Neuronal stem cell (in vitro differentiated cells): ENCODE data around the gene SUSD1.

Experiments
- DNase-seq: peaks from one replicate; pipeline ENCODE4 v3.0.0-alpha.2; 2013; ENCODE audit warnings: low spot score
- H2AFZ ChIP-seq: one replicate; pipeline ENCODE4 v1.6.1; 2013; ENCODE audit warnings: mild to moderate bottlenecking, low read length, inconsistent platforms
- H2AK5ac ChIP-seq: 2 replicates; pipeline ENCODE4 v1.6.1; 2013; ENCODE audit warnings: low read depth, mild to moderate bottlenecking, inconsistent platforms, low read length, moderate library complexity, mixed read lengths
- H2BK120ac ChIP-seq: 2 replicates; pipeline ENCODE4 v1.6.1; 2013; ENCODE audit warnings: low read depth, mild to moderate bottlenecking, inconsistent platforms, low read length, moderate library complexity, mixed read lengths
- H2BK12ac ChIP-seq: one replicate; pipeline ENCODE4 v1.6.1; 2013; ENCODE audit warnings: low read length, inconsistent platforms
- H2BK15ac ChIP-seq: 2 replicates; pipeline ENCODE4 v1.6.1; 2013; ENCODE audit warnings: mild to moderate bottlenecking, low read length, inconsistent platforms, mixed read lengths
- H2BK5ac ChIP-seq: one replicate; pipeline ENCODE4 v1.6.1; 2013; ENCODE audit warnings: inconsistent platforms, mild to moderate bottlenecking, low read length, moderate library complexity
- H3K14ac ChIP-seq: one replicate; pipeline ENCODE4 v1.6.1; 2013; ENCODE audit warnings: low read length, inconsistent platforms
- H3K18ac ChIP-seq: 2 replicates; pipeline ENCODE4 v1.6.1; 2013; ENCODE audit warnings: low read length, inconsistent platforms
- H3K23ac ChIP-seq: 2 replicates; pipeline ENCODE4 v1.6.1; 2013; ENCODE audit warnings: low read depth, mild to moderate bottlenecking, mixed read lengths, low read length, inconsistent platforms; ENCODE audit not compliant: poor library complexity
- H3K27ac ChIP-seq: replicated peaks from 3 replicates; pipeline ENCODE4 v1.5.1; 2013; ENCODE audit warnings: low read length, inconsistent platforms
- H3K27me3 ChIP-seq, 3 experiments: 2 replicates each; pipeline ENCODE4 v1.6.1; 2013; ENCODE audit warnings: low read length in 3 of 3, mild to moderate bottlenecking in 2 of 3, inconsistent platforms in 1 of 3, low read depth in 1 of 3, mixed read lengths in 1 of 3, moderate library complexity in 1 of 3; ENCODE audit not compliant: control insufficient read depth in 3 of 3, insufficient read depth in 3 of 3
- H3K36me3 ChIP-seq, 2 donors: replicated peaks in 1 of 2; 2 replicates each; pipeline ENCODE4 v1.6.1; 2013; ENCODE audit warnings: low read length in 2 of 2; ENCODE audit not compliant: control insufficient read depth in 2 of 2, insufficient read depth in 2 of 2
- H3K4ac ChIP-seq: 2 replicates; pipeline ENCODE4 v1.6.1; 2013; ENCODE audit warnings: inconsistent platforms, mild to moderate bottlenecking, low read length, moderate library complexity
- H3K4me1 ChIP-seq, 2 donors: 1 replicate in 1 of 2; 2 replicates in 1 of 2; pipeline ENCODE4 v1.6.1; 2013; ENCODE audit warnings: low read length in 2 of 2, low read depth in 1 of 2; ENCODE audit not compliant: control insufficient read depth in 2 of 2, insufficient read depth in 1 of 2
- H3K4me2 ChIP-seq: one replicate; pipeline ENCODE4 v1.6.1; 2013; ENCODE audit warnings: mild to moderate bottlenecking, low read length, inconsistent platforms; ENCODE audit not compliant: insufficient read depth, poor library complexity, severe bottlenecking
- H3K4me3 ChIP-seq, 2 donors: 2 replicates each; pipeline ENCODE4 v1.5.1; 2013; ENCODE audit warnings: low read length in 2 of 2, mild to moderate bottlenecking in 2 of 2, inconsistent platforms in 1 of 2, moderate library complexity in 1 of 2
- H3K79me1 ChIP-seq: one replicate; pipeline ENCODE4 v1.6.1; 2013; ENCODE audit warnings: low read depth, mild to moderate bottlenecking, inconsistent platforms, low read length, moderate library complexity
- H3K9ac ChIP-seq: one replicate; pipeline ENCODE4 v1.6.1; 2013; ENCODE audit warnings: mild to moderate bottlenecking, low read depth, low read length, inconsistent platforms; ENCODE audit not compliant: poor library complexity
- H3K9me3 ChIP-seq, 2 donors: replicated peaks in 1 of 2; 2 replicates each; pipeline versions ENCODE3 to v1.6.1; 2013; ENCODE audit warnings: low read length in 2 of 2, mild to moderate bottlenecking in 2 of 2, inconsistent platforms in 1 of 2, low read depth in 1 of 2, mixed read lengths in 1 of 2, moderate library complexity in 1 of 2; ENCODE audit not compliant: control insufficient read depth in 2 of 2, insufficient read depth in 1 of 2
- H4K8ac ChIP-seq: one replicate; pipeline ENCODE4 v1.6.1; 2013; ENCODE audit warnings: low read depth, mild to moderate bottlenecking, inconsistent platforms, low read length, moderate library complexity
- H4K91ac ChIP-seq: one replicate; pipeline ENCODE4 v1.6.1; 2013; ENCODE audit warnings: low read length, low read depth, mild to moderate bottlenecking, inconsistent platforms; ENCODE audit not compliant: poor library complexity
- WGBS, 2 donors: extraction: QIAGEN DNeasy Blood & Tissue Kit; methylation state at CpG; one replicate each; pipeline ENCODE4 v1.1.7; 2013; ENCODE audit warnings: missing lambda C conversion rate in 2 of 2, mixed read lengths in 1 of 2; ENCODE audit not compliant: insufficient read length in 2 of 2, insufficient replicate concordance in 1 of 2; ENCODE audit errors: extremely low coverage in 2 of 2; 5-methylcytosine and 5-hydroxymethylcytosine counted together

Gene SUSD1

DNA sequence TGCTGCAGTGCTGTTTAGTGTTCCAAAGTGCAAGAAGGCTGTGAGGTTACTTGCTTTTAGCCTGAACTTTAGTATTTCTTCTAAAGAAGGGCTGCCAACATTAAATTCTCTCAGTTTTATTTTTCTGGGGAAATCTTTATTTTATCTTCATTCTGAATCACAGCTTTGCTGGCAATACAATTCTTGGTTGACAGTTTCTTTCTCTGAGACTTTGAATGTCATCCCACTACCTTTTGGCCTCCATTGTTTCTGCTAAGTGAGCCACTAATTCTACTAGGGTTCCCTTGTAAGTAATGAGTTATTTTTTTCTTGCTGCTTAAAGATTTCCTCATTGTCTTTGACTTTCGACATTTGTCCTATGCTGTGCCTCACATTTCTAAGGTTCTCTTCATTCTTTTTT, 32.4 kb upstream of the SUSD1 start:
- no peak overlapping the region for H2BK120ac ChIP-seq
- DNase-seq: no peak
- no peak overlapping the region for H3K9ac ChIP-seq
- H2BK15ac ChIP-seq: no peak overlapping the region
- H2AFZ ChIP-seq: no peak overlapping the region
- H4K91ac ChIP-seq: no peak overlapping the region
- H2AK5ac ChIP-seq: no peak overlapping the region
- H3K18ac ChIP-seq: no peak overlapping the region
- no peak overlapping the region for H3K27ac ChIP-seq
- H2BK12ac ChIP-seq: no peak overlapping the region
- H2BK5ac ChIP-seq: no peak overlapping the region
- no peak overlapping the region for H3K14ac ChIP-seq
- H3K4me2 ChIP-seq: no peak overlapping the region
- H3K4me3 ChIP-seq: no peak overlapping the region
- no peak overlapping the region for H3K4ac ChIP-seq
- H3K27me3 ChIP-seq: no peaks in the 10 kb centered on the region
- H3K36me3 ChIP-seq: peaks cover 2 to 44% of the 10 kb centered on the region in 2 donors
- peaks cover 3 to 30% of the 10 kb centered on the region in 2 donors for H3K9me3 ChIP-seq
- H4K8ac ChIP-seq: no peak overlapping the region
- no peaks in the 10 kb centered on the region for H3K4me1 ChIP-seq
- WGBS, 2 donors: no CpG with 5 or more reads among the region's 1 CpG
- H3K23ac ChIP-seq: no peak overlapping the region
- no peaks in the 10 kb centered on the region for H3K79me1 ChIP-seq

GRCh38 chr9:112203536-112203935, 28.4 kb upstream of the SUSD1 start:
- no peak overlapping the region for H2BK5ac ChIP-seq
- no peaks in the 10 kb centered on the region for H3K4me1 ChIP-seq
- no CpG with 5 or more reads among the region's 2 CpGs for WGBS, 2 donors
- no peak overlapping the region for H2BK120ac ChIP-seq
- H3K9me3 ChIP-seq: peaks cover 2 to 28% of the 10 kb centered on the region in 2 donors
- peaks cover 0 to 20% of the 10 kb centered on the region in 2 donors for H3K36me3 ChIP-seq
- no peak overlapping the region for H2AFZ ChIP-seq
- H3K18ac ChIP-seq: no peak overlapping the region
- DNase-seq: no peak
- no peak overlapping the region for H2AK5ac ChIP-seq
- H4K91ac ChIP-seq: no peak overlapping the region
- no peaks in the 10 kb centered on the region for H3K27me3 ChIP-seq
- no peak overlapping the region for H2BK12ac ChIP-seq
- no peaks in the 10 kb centered on the region for H3K79me1 ChIP-seq
- no peak overlapping the region for H3K4me3 ChIP-seq
- no peak overlapping the region for H2BK15ac ChIP-seq
- no peak overlapping the region for H3K9ac ChIP-seq
- no peak overlapping the region for H3K14ac ChIP-seq
- no peak overlapping the region for H3K4me2 ChIP-seq
- H3K23ac ChIP-seq: no peak overlapping the region
- H3K4ac ChIP-seq: no peak overlapping the region
- H3K27ac ChIP-seq: no peak overlapping the region
- no peak overlapping the region for H4K8ac ChIP-seq

DNA sequence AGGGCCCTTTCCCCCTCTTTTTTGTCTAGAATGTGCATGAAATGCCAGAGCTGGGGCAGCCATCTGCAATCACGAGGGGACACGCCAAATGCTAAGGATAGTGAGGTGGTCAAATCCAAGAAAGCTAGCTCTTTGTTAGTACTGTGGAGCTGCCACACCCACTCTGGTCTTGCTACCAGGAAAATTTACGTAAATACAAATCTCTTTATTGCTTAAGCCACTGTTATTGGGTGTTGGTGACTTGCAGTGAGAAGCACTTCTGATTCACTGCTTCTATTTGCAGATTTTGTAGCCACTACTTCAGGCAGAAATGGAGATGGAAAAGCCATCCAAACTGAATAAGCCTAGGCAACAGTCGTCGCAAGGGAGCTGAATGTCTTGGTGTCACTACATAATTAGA, 25.6 kb upstream of the SUSD1 start:
- Histone ChIP-seq H4K8ac (no peak overlapping the region), H3K9me3 (peaks cover 3 to 6% of the 10 kb centered on the region in 2 donors), H2AFZ (no peak overlapping the region), H3K36me3 (no peaks in the 10 kb centered on the region), H3K9ac (no peak overlapping the region), H3K4ac (no peak overlapping the region), H2AK5ac (no peak overlapping the region), H3K79me1 (no peaks in the 10 kb centered on the region), H3K14ac (no peak overlapping the region), H3K4me1 (no peaks in the 10 kb centered on the region), H3K23ac (no peak overlapping the region), H3K18ac (no peak overlapping the region), H2BK15ac (no peak overlapping the region), H2BK5ac (no peak overlapping the region), H2BK12ac (no peak overlapping the region), H3K4me3 (no peak overlapping the region), H3K27ac (no peak overlapping the region), H3K4me2 (no peak overlapping the region), H4K91ac (no peak overlapping the region), H2BK120ac (no peak overlapping the region), H3K27me3 (no peaks in the 10 kb centered on the region)
- WGBS, 2 donors: no CpG with 5 or more reads among the region's 5 CpGs
- no peak for DNase-seq

- Histone ChIP-seq H2BK12ac (no peak overlapping the region), H3K9ac (no peak overlapping the region), H3K4me1 (peaks cover 0 to 3% of the 10 kb centered on the region in 2 donors), H3K27me3 (no peaks in the 10 kb centered on the region), H3K4me2 (no peak overlapping the region), H3K4me3 (no peak overlapping the region), H3K9me3 (peaks cover under 1 to 3% of the 10 kb centered on the region in 2 donors), H2AK5ac (no peak overlapping the region), H3K4ac (no peak overlapping the region), H2BK120ac (no peak overlapping the region), H2BK5ac (no peak overlapping the region), H4K91ac (no peak overlapping the region), H2AFZ (no peak overlapping the region), H3K14ac (no peak overlapping the region), H3K36me3 (no peaks in the 10 kb centered on the region), H3K27ac (no peak overlapping the region), H4K8ac (no peak overlapping the region), H3K23ac (no peak overlapping the region), H3K18ac (no peak overlapping the region), H3K79me1 (no peaks in the 10 kb centered on the region), H2BK15ac (no peak overlapping the region)
- WGBS, 2 donors: no CpG with 5 or more reads among the region's 4 CpGs
- DNase-seq: no peak
Observed at GRCh38 chr9:112198646-112199045, 23.5 kb upstream of the SUSD1 start.
